GM18867 (cell line): ENCODE results near the gene CPED1.
"Not testable (repeated sequence)": the region's sequence is repeated elsewhere in the genome, so short reads cannot be mapped to it uniquely, and the experiment has no call there.

Experiments
- ATAC-seq: cut with Tn5 transposase; IDR thresholded peaks from one replicate; pipeline ENCODE4 v1.9.1; 2021; ENCODE audit warnings: mild to moderate bottlenecking, moderate library complexity; ENCODE audit not compliant: unreplicated experiment

The CPED1 gene

GRCh38 chr7:121178452-121178851 lies 189.9 kb downstream of the CPED1 start:
- ATAC-seq, result no peak

- ATAC-seq, result peak; percentile 67
Observed at GRCh38 chr7:121178869-121179497, 190.5 kb downstream of the CPED1 start.

DNA sequence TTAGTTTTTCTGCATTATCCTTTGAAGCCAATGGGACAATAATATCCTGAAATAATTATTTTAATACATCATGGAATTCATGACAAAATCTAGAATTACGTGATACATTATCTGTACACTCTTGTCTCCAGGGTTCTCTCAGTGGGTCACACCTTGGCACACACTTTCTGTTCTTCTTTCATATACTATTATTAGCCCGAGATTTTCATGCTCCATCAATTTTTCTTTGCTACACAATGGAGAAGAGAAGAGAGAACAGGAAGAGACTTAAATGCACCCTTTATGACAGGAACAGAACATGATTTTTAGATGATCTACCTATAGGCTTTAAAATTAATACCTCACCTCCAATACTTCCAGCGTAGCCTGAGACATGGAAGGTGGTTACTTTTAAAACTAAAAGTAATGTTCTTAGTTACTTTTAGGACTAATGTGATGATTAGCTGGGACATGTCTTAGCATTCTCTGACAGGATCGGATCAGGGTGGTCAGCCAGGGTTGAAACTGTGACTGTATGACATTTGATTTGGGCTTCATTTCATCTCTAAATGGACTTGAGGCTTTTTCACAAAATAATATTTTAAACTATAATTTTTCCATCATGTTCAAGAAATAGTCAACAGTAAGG lies 192.0 kb downstream of the CPED1 start:
- peak; percentile 89 for ATAC-seq

DNA sequence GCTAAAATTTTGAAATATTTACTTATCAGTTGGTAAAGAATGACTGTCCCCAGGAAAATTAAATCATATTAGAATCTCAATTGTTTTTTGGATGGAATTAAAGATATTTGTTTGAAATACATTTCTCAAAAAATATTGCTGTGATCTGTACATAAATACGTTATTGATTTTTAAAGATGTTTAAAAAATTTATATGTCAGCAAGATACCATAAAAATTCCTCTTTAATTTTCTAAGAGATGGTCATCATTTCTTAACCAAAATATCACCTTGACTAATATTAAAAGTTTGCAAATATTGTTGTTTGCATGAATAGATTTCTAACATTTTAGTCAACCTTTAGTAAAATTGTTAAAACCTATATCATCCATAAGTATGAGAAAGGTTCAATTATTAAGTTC lies 192.8 kb downstream of the CPED1 start:
- no peak for ATAC-seq

DNA sequence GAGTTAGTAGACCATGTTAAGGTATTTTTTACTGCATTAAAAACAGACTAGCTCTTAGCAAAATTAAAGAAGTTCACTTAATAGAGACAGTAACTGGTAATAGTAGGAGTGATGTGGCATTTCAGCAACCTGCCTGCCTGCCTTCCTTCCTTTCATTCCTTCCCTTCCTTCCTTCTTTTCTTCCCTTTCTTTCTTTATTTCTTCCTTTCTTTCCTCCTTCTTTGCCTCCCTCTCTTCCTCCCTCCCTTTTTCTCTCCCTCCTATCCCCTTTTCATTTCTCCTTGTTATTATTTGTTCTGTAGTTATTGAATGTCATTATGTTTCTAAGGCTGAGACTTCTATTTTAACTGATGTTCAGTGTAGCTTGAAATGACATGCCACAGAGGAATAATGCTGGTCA lies 193.8 kb downstream of the CPED1 start:
- no peak for ATAC-seq

- ATAC-seq, result no peak
Observed at GRCh38 chr7:121182902-121183301, 194.4 kb downstream of the CPED1 start.

DNA sequence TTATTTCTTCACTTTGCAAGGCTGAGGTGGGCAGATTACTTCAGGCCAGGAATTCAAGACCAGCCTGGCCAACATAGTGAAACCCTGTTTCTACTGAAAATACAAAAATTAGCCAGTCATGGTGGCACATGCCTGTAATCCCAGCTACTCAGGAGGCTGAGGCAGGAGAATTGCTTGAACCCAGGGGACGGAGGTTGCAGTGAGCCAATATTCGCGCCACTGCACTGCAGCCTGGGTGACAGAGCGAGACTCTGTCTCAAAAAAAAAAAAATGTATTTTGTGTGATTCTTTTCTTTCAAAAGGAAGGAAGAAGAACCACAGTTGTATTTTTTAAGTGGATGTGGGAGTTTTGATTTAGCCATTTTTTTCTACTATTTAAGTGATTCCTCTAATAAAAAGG lies 195.4 kb downstream of the CPED1 start:
- not testable (repeated sequence) for ATAC-seq

DNA sequence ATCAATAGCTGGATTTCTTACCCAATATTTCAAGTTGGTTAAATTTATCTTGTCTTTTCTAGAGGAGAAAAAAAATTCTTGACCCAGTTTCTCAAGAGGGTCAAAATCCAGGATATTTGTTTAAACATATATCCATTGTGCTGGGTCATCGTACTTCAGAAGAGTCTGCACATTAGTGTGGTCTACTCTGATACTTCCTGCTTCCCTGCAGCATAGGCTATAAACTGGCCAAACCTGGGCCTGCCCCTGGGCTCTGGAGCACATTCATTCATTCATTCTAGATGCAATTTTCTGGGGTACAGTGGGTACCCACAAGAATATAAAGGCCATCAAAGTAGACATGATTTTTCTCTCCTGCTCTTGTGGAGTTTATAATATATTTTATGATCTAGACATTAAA lies 198.2 kb downstream of the CPED1 start:
- peak; percentile 46 for ATAC-seq

- peak; percentile 97 for ATAC-seq
Observed at GRCh38 chr7:121187222-121187621, 198.7 kb downstream of the CPED1 start.

- no peak for ATAC-seq
Observed at GRCh38 chr7:121187676-121188075, 199.2 kb downstream of the CPED1 start.

- ATAC-seq, result no peak
Observed at GRCh38 chr7:121192834-121193233, 204.3 kb downstream of the CPED1 start.

DNA sequence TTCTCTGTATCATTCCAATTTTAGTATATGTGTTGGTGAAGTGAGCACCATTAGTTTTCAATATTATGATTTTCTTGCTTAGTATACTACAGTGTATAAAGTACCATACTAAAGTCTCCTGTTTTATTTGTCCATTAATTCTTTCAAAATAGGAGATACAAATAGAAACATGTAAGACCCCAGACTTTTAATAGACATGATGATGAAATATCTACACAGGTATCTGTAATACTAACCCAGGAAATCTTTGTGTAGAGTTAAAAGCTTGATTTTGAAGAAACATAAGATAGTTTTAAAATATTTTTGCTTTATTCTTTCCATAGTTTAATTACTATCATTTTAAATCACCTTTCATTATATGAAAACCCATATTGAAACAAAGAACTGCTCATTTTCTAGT lies 206.5 kb downstream of the CPED1 start:
- ATAC-seq, result no peak

- no peak for ATAC-seq
Observed at GRCh38 chr7:121195874-121196273, 207.4 kb downstream of the CPED1 start.

DNA sequence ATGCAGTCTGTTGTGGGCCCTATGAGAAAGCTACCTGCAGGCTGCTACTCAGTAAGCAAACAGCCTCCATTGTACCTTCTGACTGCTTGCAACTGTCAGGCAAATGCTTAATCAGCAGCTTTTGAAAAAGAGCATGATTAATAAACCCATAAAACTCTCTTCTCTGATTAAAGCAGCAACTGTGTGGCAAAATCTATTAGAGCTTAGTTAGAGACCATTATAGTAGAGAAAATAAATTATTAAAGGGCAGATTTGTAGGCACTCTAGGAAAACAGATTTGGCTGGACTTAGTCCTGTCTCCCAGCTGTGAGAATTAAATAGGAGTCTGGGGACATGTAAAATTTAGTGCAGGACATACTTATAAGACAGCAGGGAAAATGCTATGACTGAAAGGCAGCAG lies 207.8 kb downstream of the CPED1 start:
- ATAC-seq, result no peak

GRCh38 chr7:121197455-121197854 lies 208.9 kb downstream of the CPED1 start:
- ATAC-seq, result no peak

DNA sequence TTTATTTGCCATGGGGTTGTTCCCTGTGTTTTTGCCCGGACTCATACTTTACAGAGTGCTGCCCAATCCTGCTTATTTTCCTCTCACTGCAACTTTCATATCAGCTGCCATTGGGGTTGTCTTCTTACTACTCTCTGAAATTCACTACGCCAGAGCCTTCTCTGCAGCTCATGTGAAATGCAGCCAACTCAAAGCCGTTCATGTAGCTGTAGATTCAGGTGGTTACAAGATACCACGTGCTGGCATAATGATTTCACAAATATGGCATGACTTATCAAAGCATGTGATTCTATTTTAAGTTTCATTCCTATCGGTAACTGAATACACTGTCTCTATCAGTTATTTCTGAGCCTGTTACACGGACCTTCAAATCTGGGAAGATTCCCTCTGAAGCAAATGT lies 210.0 kb downstream of the CPED1 start:
- ATAC-seq, result no peak

DNA sequence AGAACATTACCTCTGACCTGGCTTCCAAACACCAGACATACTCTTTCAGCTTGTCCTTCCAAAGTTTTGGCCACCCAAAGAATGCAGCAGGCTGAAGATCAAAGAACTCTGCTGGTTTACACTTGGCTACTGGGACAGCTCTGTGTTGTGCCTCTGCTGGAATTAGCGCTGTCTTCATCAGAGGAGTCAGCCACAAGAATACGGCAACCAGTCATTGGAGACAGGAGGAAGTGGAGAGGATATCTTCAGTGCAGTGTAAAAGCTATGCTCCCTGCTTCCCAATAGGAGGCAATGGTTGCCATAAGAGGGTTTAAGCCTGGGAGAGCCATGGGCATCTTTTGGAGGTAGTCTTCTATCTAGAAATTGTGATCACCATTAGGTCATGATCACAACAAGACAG lies 213.6 kb downstream of the CPED1 start:
- ATAC-seq, result no peak

- ATAC-seq, result no peak
Observed at GRCh38 chr7:121202834-121203233, 214.3 kb downstream of the CPED1 start.

GRCh38 chr7:121204537-121204936 lies 216.0 kb downstream of the CPED1 start:
- no peak for ATAC-seq

- ATAC-seq, result no peak
Observed at GRCh38 chr7:121205777-121206176, 217.3 kb downstream of the CPED1 start.

- no peak for ATAC-seq
Observed at GRCh38 chr7:121211253-121211652, 222.7 kb downstream of the CPED1 start.

GRCh38 chr7:121212036-121212435 lies 223.5 kb downstream of the CPED1 start:
- no peak for ATAC-seq

- no peak for ATAC-seq
Observed at GRCh38 chr7:121214657-121215056, 226.1 kb downstream of the CPED1 start.
